Epidermal melanocyte (primary cell): Measurements from ENCODE around the gene DAAM2.

ENCODE experiments used
- DNase-seq: peaks from one replicate; pipeline ENCODE4 v3.0.0; 2011; ENCODE audit warnings: low spot score; ENCODE audit not compliant: insufficient read length

Gene DAAM2

GRCh38 chr6:39907871-39908575 lies 115.8 kb downstream of the DAAM2 start:
- peak; percentile 10 for DNase-seq

- DNase-seq = peak; percentile 11
Observed at GRCh38 chr6:39908838-39909583, 116.8 kb downstream of the DAAM2 start.

- DNase-seq = no peak
Observed at GRCh38 chr6:39909701-39910100, 117.5 kb downstream of the DAAM2 start.

GRCh38 chr6:39910164-39910563 lies 118.0 kb downstream of the DAAM2 start:
- no peak for DNase-seq

GRCh38 chr6:39910744-39911143 lies 118.6 kb downstream of the DAAM2 start:
- DNase-seq = no peak

GRCh38 chr6:39911513-39912125 lies 119.4 kb downstream of the DAAM2 start:
- peak; percentile 5 for DNase-seq

GRCh38 chr6:39912446-39912845 lies 120.3 kb downstream of the DAAM2 start:
- no peak for DNase-seq

- DNase-seq = no peak
Observed at GRCh38 chr6:39913391-39913916, 121.3 kb downstream of the DAAM2 start.

GRCh38 chr6:39914239-39914638 lies 122.1 kb downstream of the DAAM2 start:
- no peak for DNase-seq

- no peak for DNase-seq
Observed at GRCh38 chr6:39915866-39916265, 123.7 kb downstream of the DAAM2 start.

- no peak for DNase-seq
Observed at GRCh38 chr6:39917329-39917728, 125.2 kb downstream of the DAAM2 start.

GRCh38 chr6:39917981-39918380 lies 125.8 kb downstream of the DAAM2 start:
- DNase-seq = no peak

- DNase-seq = no peak
Observed at GRCh38 chr6:39918831-39919230, 126.7 kb downstream of the DAAM2 start.

GRCh38 chr6:39920157-39920556 lies 128.0 kb downstream of the DAAM2 start:
- no peak for DNase-seq

- no peak for DNase-seq
Observed at GRCh38 chr6:39922821-39923220, 130.6 kb downstream of the DAAM2 start.

- DNase-seq = peak; percentile 84
Observed at GRCh38 chr6:39923394-39923793, 131.2 kb downstream of the DAAM2 start.

- DNase-seq = no peak
Observed at GRCh38 chr6:39923861-39924260, 131.7 kb downstream of the DAAM2 start.

- no peak for DNase-seq
Observed at GRCh38 chr6:39924283-39924682, 132.1 kb downstream of the DAAM2 start.

GRCh38 chr6:39925191-39925930 lies 133.2 kb downstream of the DAAM2 start:
- DNase-seq = no peak

- no peak for DNase-seq
Observed at GRCh38 chr6:39925931-39926290, 133.7 kb downstream of the DAAM2 start.

- DNase-seq = no peak
Observed at GRCh38 chr6:39926668-39927067, 134.5 kb downstream of the DAAM2 start.

- no peak for DNase-seq
Observed at GRCh38 chr6:39927159-39927558, 135.0 kb downstream of the DAAM2 start.
